ENCODE measurements around the gene NCKAP5. TPM values are rescaled to one million over a fixed set of nuclear protein-coding genes. Genes with fewer than 3 reads are reported as not detected.

Gene NCKAP5
- total RNA-seq, 4 donors from 2014 or later: 2.7 to 11.7 (median 5.6) TPM

- no peaks in the 10 kb centered on the region for H3K27me3 ChIP-seq
- H3K4me3 ChIP-seq: no peak overlapping the region
- H3K27ac ChIP-seq: no peak overlapping the region
- 66 to 77% methylated on average over 4 of the region's 4 CpGs for WGBS, 2 donors
- no peak for TF ChIP-seq POLR2A (IDR thresholded peaks at IDR 0.05)
- DNase-seq (ENCODE audit: low spot score in 2 of 2): no peak
- no peaks in the 10 kb centered on the region for H3K36me3 ChIP-seq
- peaks cover 0 to 23% (median 7%) of the 10 kb centered on the region in 4 donors for H3K4me1 ChIP-seq
- H3K9me3 ChIP-seq: no peaks in the 10 kb centered on the region
Measured at GRCh38 chr2:133421516-133422324, 146.5 kb downstream of the NCKAP5 start.

- Histone ChIP-seq H3K27ac (no peak overlapping the region), H3K4me3 (no peak overlapping the region), H3K36me3 (no peaks in the 10 kb centered on the region), H3K4me1 (peaks cover 0 to 24% (median 6%) of the 10 kb centered on the region in 4 donors), H3K9me3 (no peaks in the 10 kb centered on the region), H3K27me3 (no peaks in the 10 kb centered on the region)
- TF ChIP-seq CTCF (IDR thresholded peaks at IDR 0.05) (no peak), POLR2A (IDR thresholded peaks at IDR 0.05) (no peak), EP300 (IDR thresholded peaks at IDR 0.05) (no peak)
- DNase-seq (ENCODE audit: low spot score in 2 of 2): no peak
- 85 to 90% methylated on average over 6 of the region's 6 CpGs for WGBS, 2 donors
Measured at GRCh38 chr2:133420788-133421187, 147.5 kb downstream of the NCKAP5 start.

GRCh38 chr2:133418671-133419070, 149.6 kb downstream of the NCKAP5 start:
- Histone ChIP-seq H3K27me3 (no peaks in the 10 kb centered on the region), H3K4me1 (peaks cover 0 to 24% (median 6%) of the 10 kb centered on the region in 4 donors), H3K4me3 (no peak overlapping the region), H3K36me3 (no peaks in the 10 kb centered on the region), H3K27ac (peak overlapping the region in 1 of 4 donors; percentile 5), H3K9me3 (no peaks in the 10 kb centered on the region)
- 28 to 33% methylated on average over 4 of the region's 4 CpGs for WGBS, 2 donors
- TF ChIP-seq EP300 (IDR thresholded peaks at IDR 0.05) (no peak), CTCF (IDR thresholded peaks at IDR 0.05) (no peak), POLR2A (IDR thresholded peaks at IDR 0.05) (no peak)
- no peak for DNase-seq (ENCODE audit: low spot score in 2 of 2)

GRCh38 chr2:133418021-133418420, 150.2 kb downstream of the NCKAP5 start:
- H3K27me3 ChIP-seq: no peaks in the 10 kb centered on the region
- H3K27ac ChIP-seq: no peak overlapping the region
- peaks cover 0 to 24% (median 6%) of the 10 kb centered on the region in 4 donors for H3K4me1 ChIP-seq
- H3K36me3 ChIP-seq: no peaks in the 10 kb centered on the region
- no peak overlapping the region for H3K4me3 ChIP-seq
- no peaks in the 10 kb centered on the region for H3K9me3 ChIP-seq
- WGBS, 2 donors: 62 to 64% methylated on average over 2 of the region's 2 CpGs
- DNase-seq (ENCODE audit: low spot score in 2 of 2): no peak
- TF ChIP-seq CTCF (IDR thresholded peaks at IDR 0.05) (no peak), EP300 (IDR thresholded peaks at IDR 0.05) (no peak), POLR2A (IDR thresholded peaks at IDR 0.05) (no peak)

GRCh38 chr2:133417415-133417814, 150.8 kb downstream of the NCKAP5 start:
- Histone ChIP-seq H3K27me3 (no peaks in the 10 kb centered on the region), H3K4me3 (no peak overlapping the region), H3K27ac (peak overlapping the region in 2 of 4 donors; percentile 2 to 18), H3K4me1 (peaks cover 0 to 24% (median 6%) of the 10 kb centered on the region in 4 donors), H3K36me3 (no peaks in the 10 kb centered on the region), H3K9me3 (no peaks in the 10 kb centered on the region)
- no peak for TF ChIP-seq POLR2A (IDR thresholded peaks at IDR 0.05)
- no peak for TF ChIP-seq EP300 (IDR thresholded peaks at IDR 0.05)
- TF ChIP-seq CTCF (IDR thresholded peaks at IDR 0.05): no peak
- WGBS, 2 donors: 82 to 85% methylated on average over 4 of the region's 4 CpGs
- DNase-seq (ENCODE audit: low spot score in 2 of 2): no peak
